ENCODE measurements around the gene LAMA2.

Gene LAMA2

DNA sequence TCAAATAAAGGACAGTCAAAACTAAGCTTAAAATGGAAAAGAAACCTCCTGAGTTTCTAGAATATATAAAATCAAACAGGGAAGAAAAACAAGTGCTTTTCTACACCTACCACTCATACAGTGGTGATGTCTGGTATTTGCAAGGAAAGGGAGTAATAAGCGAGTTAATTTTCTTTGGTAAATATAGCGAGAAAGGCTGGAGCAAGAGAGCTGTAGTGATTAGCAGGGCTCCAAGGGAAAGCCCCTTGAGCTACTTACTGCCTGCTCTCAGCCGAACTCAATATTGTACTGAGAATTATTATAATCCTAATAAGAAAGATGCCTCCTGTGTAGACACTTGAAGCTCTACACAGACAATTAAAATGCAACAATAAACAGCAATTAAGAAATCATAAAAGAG is 296.3 kb downstream of the LAMA2 start:
- DNase-seq (ENCODE audit: low spot score): no peak

- DNase-seq (ENCODE audit: low spot score): no peak
Observed at GRCh38 chr6:129181001-129181400, 298.1 kb downstream of the LAMA2 start.

DNA sequence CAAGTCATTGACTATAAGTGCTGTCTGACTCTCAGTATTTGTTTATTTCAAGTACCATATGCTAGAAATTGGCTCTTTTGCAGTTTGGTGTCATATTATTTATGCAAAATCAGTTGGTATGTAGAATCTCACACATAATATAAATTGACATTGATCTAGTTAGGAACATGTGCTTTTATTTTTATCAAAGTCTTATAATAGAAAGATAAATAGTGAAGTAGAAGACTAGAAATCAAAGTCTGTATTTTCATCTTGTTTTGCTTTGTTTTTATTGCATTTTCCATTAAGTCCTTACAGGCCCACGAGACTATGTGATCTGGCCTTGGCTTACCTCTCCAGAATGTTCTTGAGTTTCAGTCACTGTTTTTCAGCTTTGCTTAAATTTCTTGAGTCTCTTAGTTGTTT is 300.3 kb downstream of the LAMA2 start:
- DNase-seq (ENCODE audit: low spot score): no peak

DNA sequence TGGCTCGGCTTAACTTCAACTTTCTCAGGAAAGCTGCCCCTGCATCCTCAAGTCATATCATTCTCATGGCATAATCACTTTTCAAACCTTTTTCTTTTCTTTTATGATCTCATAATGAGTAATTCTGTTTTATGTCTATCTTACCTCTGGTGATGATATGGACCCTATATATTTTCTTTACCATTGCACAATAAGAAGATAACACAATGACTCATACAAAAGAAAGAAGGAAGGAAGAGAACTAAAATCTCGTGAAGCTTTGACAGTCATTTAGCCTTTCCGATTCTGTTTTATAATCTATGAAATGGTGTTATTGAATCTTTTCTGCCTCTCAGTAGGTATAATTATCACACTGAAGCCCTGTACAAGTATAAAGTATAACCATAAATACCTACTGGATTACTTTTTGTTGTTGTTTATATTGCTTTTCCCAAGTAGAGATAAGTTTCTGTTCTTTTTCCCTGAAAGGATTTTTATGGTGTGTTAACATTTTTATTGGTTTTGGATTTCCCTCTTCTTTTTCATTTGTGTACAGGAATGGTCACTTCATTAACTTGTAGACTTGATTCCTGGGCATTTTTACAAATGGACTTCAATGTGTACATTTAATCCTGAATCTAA is 300.9 kb downstream of the LAMA2 start:
- DNase-seq (ENCODE audit: low spot score): no peak

DNA sequence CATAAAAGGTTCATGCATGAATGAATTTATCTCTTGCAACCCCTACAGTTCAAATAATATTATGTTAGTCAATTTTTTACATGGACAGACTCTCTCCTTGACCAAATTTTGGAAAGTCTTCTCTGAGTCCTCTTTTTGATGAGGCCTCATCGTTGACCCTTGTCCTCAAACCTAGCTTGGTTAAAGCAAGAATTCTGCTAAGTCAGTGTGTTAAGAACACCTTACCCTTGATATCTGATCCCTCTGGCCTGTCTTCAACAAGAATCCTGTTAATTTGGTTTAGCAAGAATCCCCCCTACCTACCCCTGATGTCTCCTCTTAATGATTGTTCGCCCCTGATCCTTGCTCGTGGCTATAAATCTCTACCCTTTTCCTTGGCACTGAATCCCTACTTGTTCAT is 301.4 kb downstream of the LAMA2 start:
- no peak for DNase-seq (ENCODE audit: low spot score)

DNA sequence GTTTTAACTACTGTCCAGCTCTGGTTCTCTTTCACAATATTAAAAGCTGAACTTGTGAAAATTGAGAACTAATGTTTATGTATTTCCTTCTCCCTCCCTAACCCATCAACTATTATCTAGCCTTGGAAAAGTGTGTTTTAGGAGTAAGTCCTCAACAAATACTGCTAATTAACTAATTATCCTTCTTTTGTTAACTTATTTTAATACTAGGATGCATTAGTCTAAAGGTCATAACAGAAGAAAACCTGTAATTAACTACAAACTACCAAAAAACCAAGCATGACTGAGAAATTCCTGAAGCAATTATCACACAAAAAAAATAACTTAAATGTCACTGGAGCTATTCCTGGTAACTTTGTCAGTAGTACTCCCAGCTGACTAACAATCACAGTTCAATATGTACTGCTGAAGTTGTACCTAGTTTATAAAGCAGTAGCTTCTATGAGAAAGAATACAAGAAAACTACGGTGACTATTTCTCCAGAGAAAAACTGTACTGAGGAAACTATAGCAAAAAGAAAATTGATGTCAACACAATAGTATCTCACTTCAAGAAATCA is 301.9 kb downstream of the LAMA2 start:
- no peak for DNase-seq (ENCODE audit: low spot score)

- no peak for DNase-seq (ENCODE audit: low spot score)
Observed at GRCh38 chr6:129186988-129187387, 304.1 kb downstream of the LAMA2 start.

- no peak for DNase-seq (ENCODE audit: low spot score)
Observed at GRCh38 chr6:129188306-129188705, 305.4 kb downstream of the LAMA2 start.

DNA sequence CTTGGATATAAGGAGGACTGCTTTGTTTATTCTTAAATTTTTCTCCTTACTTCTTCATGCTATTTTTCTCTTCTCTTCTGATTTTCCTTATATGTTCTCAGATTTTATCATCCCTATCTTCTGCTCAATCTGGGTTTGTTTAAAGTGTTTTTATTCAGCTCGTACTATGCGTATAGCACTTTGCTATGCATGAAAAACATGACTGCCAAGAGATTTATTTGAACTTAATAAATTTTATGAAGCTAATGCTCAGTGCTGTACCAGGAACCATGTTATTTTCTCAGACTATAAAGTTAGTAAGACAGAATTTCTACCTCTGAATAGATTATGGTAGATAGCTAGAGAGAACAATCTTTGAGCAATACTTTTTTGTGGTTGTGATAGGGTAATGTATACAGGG is 305.9 kb downstream of the LAMA2 start:
- DNase-seq (ENCODE audit: low spot score): no peak

- no peak for DNase-seq (ENCODE audit: low spot score)
Observed at GRCh38 chr6:129189266-129189665, 306.3 kb downstream of the LAMA2 start.

GRCh38 chr6:129191235-129191634 is 308.3 kb downstream of the LAMA2 start:
- DNase-seq (ENCODE audit: low spot score): no peak

DNA sequence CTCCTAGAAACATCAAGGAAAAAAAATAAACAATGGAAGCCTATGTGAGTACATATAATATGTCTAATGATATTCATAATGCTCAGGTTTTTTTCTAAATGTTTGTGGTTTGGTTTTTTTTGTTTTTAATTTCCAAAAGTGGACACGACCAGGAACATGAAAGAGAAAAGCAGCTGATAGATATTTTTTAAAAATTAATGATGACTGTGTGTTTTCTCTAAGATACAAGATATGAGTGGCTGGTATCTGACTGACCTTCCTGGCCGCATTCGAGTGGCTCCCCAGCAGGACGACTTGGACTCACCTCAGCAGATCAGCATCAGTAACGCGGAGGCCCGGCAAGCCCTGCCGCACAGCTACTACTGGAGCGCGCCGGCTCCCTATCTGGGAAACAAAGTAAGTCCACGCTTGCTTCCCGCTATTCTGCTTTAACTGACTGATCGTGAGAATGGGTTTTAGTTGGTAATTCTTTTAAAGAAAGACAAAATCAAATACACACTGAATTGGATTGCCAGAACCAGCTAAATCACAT is 309.6 kb downstream of the LAMA2 start:
- no peak for DNase-seq (ENCODE audit: low spot score)

GRCh38 chr6:129194306-129194941 is 311.5 kb downstream of the LAMA2 start:
- no peak for DNase-seq (ENCODE audit: low spot score)

- DNase-seq (ENCODE audit: low spot score): no peak
Observed at GRCh38 chr6:129195161-129195560, 312.2 kb downstream of the LAMA2 start.

GRCh38 chr6:129195643-129196042 is 312.7 kb downstream of the LAMA2 start:
- DNase-seq (ENCODE audit: low spot score): no peak

DNA sequence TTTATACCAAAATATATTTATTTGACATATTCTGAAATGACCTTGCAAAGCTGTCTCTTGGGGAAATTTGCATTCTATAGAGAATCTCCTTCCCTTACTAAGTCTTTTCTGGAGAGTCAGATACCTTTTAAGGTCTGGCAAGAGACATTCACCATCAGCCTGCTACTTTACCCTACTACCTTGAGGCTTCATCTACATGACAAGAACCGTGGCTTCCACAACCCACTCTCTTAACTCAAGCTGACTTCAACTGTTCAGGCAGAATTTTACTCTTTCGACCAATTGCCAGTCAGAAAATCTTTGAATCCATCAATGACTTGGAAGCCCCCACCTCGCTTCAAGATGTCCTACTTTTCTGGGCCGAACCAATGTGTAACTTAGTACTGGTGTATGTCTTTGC is 314.2 kb downstream of the LAMA2 start:
- no peak for DNase-seq (ENCODE audit: low spot score)

GRCh38 chr6:129200151-129200550 is 317.2 kb downstream of the LAMA2 start:
- DNase-seq (ENCODE audit: low spot score): no peak

DNA sequence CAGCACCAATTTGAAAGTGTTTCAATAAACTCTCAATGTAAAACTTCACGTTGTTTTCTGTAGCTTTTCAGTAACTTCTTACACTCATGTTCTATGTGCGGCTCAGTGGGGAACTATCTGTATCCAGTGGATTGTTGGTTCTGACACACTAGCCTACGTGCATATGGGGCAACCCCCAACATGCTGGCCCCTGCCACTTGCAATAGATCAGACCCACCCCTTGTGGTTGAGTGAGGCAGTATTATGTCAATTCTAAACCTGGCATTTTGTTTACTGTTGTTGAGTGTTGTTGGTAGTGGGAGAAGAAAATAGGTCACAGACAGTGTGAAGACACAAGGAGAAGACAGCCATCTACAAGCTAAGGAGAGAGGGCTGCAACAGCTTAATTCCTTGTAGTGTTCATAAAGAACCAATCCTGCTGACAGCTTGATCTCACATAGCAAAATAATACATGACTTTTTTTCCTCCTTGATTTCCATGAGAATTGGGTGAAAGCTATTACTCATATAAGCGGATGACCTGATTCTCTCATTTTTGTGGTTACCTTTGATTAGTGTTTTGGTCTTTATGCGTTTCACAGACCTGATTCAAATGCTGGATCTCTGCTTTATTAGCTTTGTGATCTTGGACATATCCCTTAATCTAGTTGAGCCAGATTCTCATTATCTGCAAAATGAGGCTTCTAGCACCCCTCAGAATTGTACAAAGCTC is 320.4 kb downstream of the LAMA2 start:
- DNase-seq (ENCODE audit: low spot score): no peak

- DNase-seq (ENCODE audit: low spot score): no peak
Observed at GRCh38 chr6:129206821-129207220, 323.9 kb downstream of the LAMA2 start.

- DNase-seq (ENCODE audit: low spot score): no peak
Observed at GRCh38 chr6:129207832-129208231, 324.9 kb downstream of the LAMA2 start.

GRCh38 chr6:129208415-129209034 is 325.6 kb downstream of the LAMA2 start:
- no peak for DNase-seq (ENCODE audit: low spot score)

DNA sequence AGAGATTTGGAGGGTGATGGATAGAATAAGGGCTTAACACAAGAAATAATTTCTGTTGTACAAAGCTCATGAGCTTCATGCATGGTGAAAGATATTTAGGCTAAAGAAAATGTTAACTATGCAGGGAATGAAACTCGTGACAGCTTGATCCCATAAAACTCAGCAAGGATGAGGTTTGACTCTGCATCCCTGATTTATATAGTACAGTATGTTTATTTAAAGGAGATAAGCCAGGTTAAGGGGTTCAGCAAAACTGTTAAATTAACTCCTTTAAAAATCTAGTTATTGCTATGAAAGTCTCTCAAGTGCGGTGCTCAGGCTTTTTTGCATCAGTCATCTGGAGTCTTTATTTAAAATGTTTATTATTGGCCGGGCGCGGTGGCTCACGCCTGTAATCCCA is 326.4 kb downstream of the LAMA2 start:
- no peak for DNase-seq (ENCODE audit: low spot score)

- no peak for DNase-seq (ENCODE audit: low spot score)
Observed at GRCh38 chr6:129210684-129211083, 327.7 kb downstream of the LAMA2 start.
